Measurements from ENCODE around the gene GPATCH4. TPM values are rescaled to one million over a fixed set of nuclear protein-coding genes. Genes with fewer than 3 reads are reported as not detected.
"Not testable (repeated sequence)": the region's sequence is repeated elsewhere in the genome, so short reads cannot be mapped to it uniquely, and the experiment has no call there.

The GPATCH4 gene
- total RNA-seq, 3 donors from 2014 or later (not counting 1 experiment from before 2014, with no cell fraction given), result 19.3 to 27.3 (median 22.1) TPM

DNA sequence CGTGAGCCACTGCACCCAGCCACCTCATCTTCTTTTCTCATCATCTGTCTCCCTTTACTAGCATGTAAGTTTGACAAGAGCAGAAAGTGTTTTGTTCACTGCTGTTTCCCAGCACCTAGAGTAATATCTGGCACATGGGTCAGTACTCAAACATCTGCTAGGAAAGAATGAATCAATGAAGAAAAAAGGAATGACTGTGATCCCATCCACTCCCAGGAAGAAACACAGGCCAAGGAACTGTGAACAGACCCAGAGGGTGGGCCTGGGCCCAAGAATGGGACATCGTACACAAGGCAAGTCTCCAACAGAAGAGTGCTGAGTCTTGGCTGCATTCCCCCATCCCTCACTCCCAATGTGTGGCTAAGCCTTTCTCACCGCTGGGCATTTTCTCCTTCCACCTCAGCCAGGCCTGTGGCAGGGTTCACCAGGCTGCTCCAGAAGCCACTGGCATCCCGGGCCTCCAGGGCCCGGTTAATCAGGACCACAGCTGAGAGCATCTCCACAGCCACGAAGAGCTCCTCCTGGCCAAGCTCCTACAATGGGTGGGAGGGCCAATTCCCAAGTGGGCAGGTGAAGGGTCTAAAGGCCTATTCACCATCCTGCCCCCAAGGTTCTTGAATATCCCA, 47.3 kb downstream of the GPATCH4 start:
- no peaks in the 10 kb centered on the region for H3K27me3 Mint-ChIP-seq (ENCODE audit: low read depth in 2 of 2)
- no peak for TF ChIP-seq CTCF (IDR thresholded peaks at IDR 0.05)
- 94% methylated on average over 6 of the region's 6 CpGs for WGBS (ENCODE audit: insufficient coverage)
- H3K4me3 ChIP-seq (ENCODE audit: low read length), result no peak overlapping the region
- H3K4me1 ChIP-seq (ENCODE audit: control insufficient read depth, insufficient read depth, low read length), result peaks cover 25% of the 10 kb centered on the region
- H3K9me3 Mint-ChIP-seq, result no peaks in the 10 kb centered on the region
- H3K27ac Mint-ChIP-seq, result no peak overlapping the region
- DNase-seq (no peak), ATAC-seq (no peak)
- H3K9me3 ChIP-seq (ENCODE audit: control insufficient read depth, insufficient read depth, low read length), result no peaks in the 10 kb centered on the region
- no peaks in the 10 kb centered on the region for H3K36me3 Mint-ChIP-seq
- no peaks in the 10 kb centered on the region for H3K27me3 ChIP-seq (ENCODE audit: control insufficient read depth, insufficient read depth, low read length)
- H3K27ac ChIP-seq (ENCODE audit: low read length), result no peak overlapping the region
- peaks cover 0 to 5% of the 10 kb centered on the region in 2 donors for H3K4me1 Mint-ChIP-seq
- intact Hi-C loops (cut with micrococcal nuclease), result no loop called here
- H3K36me3 ChIP-seq (ENCODE audit: control insufficient read depth, insufficient read depth, low read length), result no peaks in the 10 kb centered on the region
- H3K4me3 Mint-ChIP-seq, result no peak overlapping the region

DNA sequence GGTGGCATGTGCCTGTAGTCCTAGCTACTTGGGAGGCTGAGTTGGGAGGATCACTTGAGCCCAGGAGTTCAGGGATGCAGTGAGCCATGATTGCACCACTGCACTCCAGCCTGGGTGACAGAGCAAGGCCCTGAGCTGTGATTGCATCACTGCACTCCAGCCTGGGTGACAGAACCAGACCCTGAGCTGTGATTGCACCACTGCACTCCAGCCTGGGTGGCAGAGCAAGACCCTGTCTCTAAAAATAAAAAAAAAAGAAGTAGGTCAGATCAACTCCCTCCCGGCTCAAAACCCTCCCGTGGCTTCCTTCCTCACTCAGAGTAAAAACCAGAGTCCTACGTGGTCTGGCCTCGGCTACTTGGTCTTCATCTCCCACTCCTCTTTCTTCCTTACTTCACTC, 48.3 kb downstream of the GPATCH4 start:
- WGBS (ENCODE audit: insufficient coverage), result 4% methylated on average over 4 of the region's 4 CpGs
- H3K4me3 ChIP-seq (ENCODE audit: low read length); H3K27ac ChIP-seq (ENCODE audit: low read length); intact Hi-C loops (cut with micrococcal nuclease); H3K36me3 ChIP-seq (ENCODE audit: control insufficient read depth, insufficient read depth, low read length); H3K36me3 Mint-ChIP-seq; H3K27me3 Mint-ChIP-seq (ENCODE audit: low read depth in 2 of 2); H3K9me3 Mint-ChIP-seq; H3K4me1 Mint-ChIP-seq; H3K4me3 Mint-ChIP-seq; H3K27me3 ChIP-seq (ENCODE audit: control insufficient read depth, insufficient read depth, low read length); DNase-seq; H3K9me3 ChIP-seq (ENCODE audit: control insufficient read depth, insufficient read depth, low read length); H3K27ac Mint-ChIP-seq: not testable (repeated sequence)
- H3K4me1 ChIP-seq (ENCODE audit: control insufficient read depth, insufficient read depth, low read length), result peaks cover 25% of the 10 kb centered on the region
- peak in 1 of 3 donors; percentile 21 for ATAC-seq

GRCh38 chr1:156552518-156552917, 48.8 kb downstream of the GPATCH4 start:
- 73% methylated on average over 5 of the region's 5 CpGs for WGBS (ENCODE audit: insufficient coverage)
- ATAC-seq, result no peak

GRCh38 chr1:156551869-156552268, 49.4 kb downstream of the GPATCH4 start:
- no peak overlapping the region for H3K4me3 ChIP-seq (ENCODE audit: low read length)
- no peak overlapping the region for H3K27ac ChIP-seq (ENCODE audit: low read length)
- WGBS (ENCODE audit: insufficient coverage), result 88% methylated on average over 6 of the region's 6 CpGs
- Mint-ChIP-seq H3K4me1 (peaks cover 0 to 5% of the 10 kb centered on the region in 2 donors), H3K4me3 (no peak overlapping the region), H3K27me3 (ENCODE audit: low read depth in 2 of 2) (no peaks in the 10 kb centered on the region), H3K27ac (no peak overlapping the region), H3K9me3 (no peaks in the 10 kb centered on the region), H3K36me3 (no peaks in the 10 kb centered on the region)
- ATAC-seq, result no peak
- no peaks in the 10 kb centered on the region for H3K36me3 ChIP-seq (ENCODE audit: control insufficient read depth, insufficient read depth, low read length)
- H3K4me1 ChIP-seq (ENCODE audit: control insufficient read depth, insufficient read depth, low read length), result peaks cover 25% of the 10 kb centered on the region
- TF ChIP-seq CTCF (IDR thresholded peaks at IDR 0.05), result no peak
- H3K9me3 ChIP-seq (ENCODE audit: control insufficient read depth, insufficient read depth, low read length), result no peaks in the 10 kb centered on the region
- intact Hi-C loops (cut with micrococcal nuclease), result no loop called here
- no peak for DNase-seq
- no peaks in the 10 kb centered on the region for H3K27me3 ChIP-seq (ENCODE audit: control insufficient read depth, insufficient read depth, low read length)

More at GRCh38 chr1:156552518-156552917, 48.8 kb downstream of the GPATCH4 start:
- Mint-ChIP-seq H3K27ac (no peak overlapping the region), H3K27me3 (ENCODE audit: low read depth in 2 of 2) (no peaks in the 10 kb centered on the region), H3K9me3 (no peaks in the 10 kb centered on the region), H3K4me3 (no peak overlapping the region), H3K36me3 (no peaks in the 10 kb centered on the region), H3K4me1 (peaks cover 0 to 5% of the 10 kb centered on the region in 2 donors)
- TF ChIP-seq CTCF (IDR thresholded peaks at IDR 0.05), result no peak
- Histone ChIP-seq H3K9me3 (ENCODE audit: control insufficient read depth, insufficient read depth, low read length) (no peaks in the 10 kb centered on the region), H3K4me3 (ENCODE audit: low read length) (no peak overlapping the region), H3K27me3 (ENCODE audit: control insufficient read depth, insufficient read depth, low read length) (no peaks in the 10 kb centered on the region), H3K4me1 (ENCODE audit: control insufficient read depth, insufficient read depth, low read length) (peaks cover 25% of the 10 kb centered on the region), H3K27ac (ENCODE audit: low read length) (no peak overlapping the region), H3K36me3 (ENCODE audit: control insufficient read depth, insufficient read depth, low read length) (no peaks in the 10 kb centered on the region)
- intact Hi-C loops (cut with micrococcal nuclease), result no loop called here
- DNase-seq, result no peak

Measured in natural killer cell (primary cell).